ENCODE results near the gene ING5. TPM values are rescaled to one million over a fixed set of nuclear protein-coding genes. Genes with fewer than 3 reads are reported as not detected.

The ING5 gene
- total RNA-seq, 1 experiment from 2014 or later, result 45.9 TPM

DNA sequence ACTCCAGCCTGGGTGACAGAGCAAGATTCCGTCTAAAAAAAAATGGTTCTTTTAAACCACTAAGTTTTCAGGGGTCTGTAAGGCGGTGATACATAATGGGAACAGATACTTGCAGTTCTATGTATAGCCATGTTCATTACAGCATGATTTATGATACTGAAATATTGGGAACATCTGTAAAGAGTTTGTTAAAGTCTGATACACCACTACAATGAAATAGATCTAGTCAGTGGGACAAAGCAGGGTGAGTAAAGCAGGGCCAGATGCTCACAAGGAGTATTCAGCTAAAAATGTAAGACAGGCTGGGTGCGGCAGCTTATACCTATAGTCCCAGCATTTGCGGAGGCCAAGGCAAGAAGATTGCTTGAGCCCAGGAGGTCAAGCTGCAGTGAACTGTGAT lies 6.2 kb upstream of the ING5 start:
- Histone ChIP-seq H3K4me1 (ENCODE audit: control insufficient read depth in 1 of 2, insufficient read depth in 2 of 2, low read length in 2 of 2) (peaks cover 15 to 23% of the 10 kb centered on the region in 2 experiments), H2AFZ (ENCODE audit: low read depth, low read length, poor library complexity, severe bottlenecking) (no peak overlapping the region), H3K36me3 (ENCODE audit: control insufficient read depth in 1 of 2, insufficient read depth in 2 of 2, low read length in 2 of 2) (peaks cover 3 to 5% of the 10 kb centered on the region in 2 experiments; a peak in 1 of 4 replicates), H3K27ac (ENCODE audit: low read depth, low read length) (no peak overlapping the region), H3K4me2 (ENCODE audit: low read length) (no peak overlapping the region), H4K20me1 (ENCODE audit: insufficient read depth) (no peaks in the 10 kb centered on the region), H3K4me3 (replicated peaks in 1 of 2; ENCODE audit: low read depth in 1 of 2, low read length in 2 of 2) (no peak overlapping the region), H3K9me3 (ENCODE audit: control insufficient read depth in 1 of 2, insufficient read depth in 1 of 2, low read depth in 1 of 2, low read length in 2 of 2) (no peaks in the 10 kb centered on the region), H3K27me3 (ENCODE audit: insufficient read depth, low read length) (no peaks in the 10 kb centered on the region), H3K9ac (ENCODE audit: low read length) (no peak overlapping the region), H3K9me2 (ENCODE audit: insufficient read depth) (no peaks in the 10 kb centered on the region), H3K79me2 (ENCODE audit: insufficient read depth, low read length) (peaks cover 2% of the 10 kb centered on the region; the same call in 1 of the 2 replicates)
- intact Hi-C loops (cut with micrococcal nuclease), result no loop called here
- ChIA-PET POLR2A (no interaction called here), RAD21 (ENCODE audit: low non-redundant PET in 1 of 2, low total read pairs in 2 of 2, uncharacterized antibody in 2 of 2, unreplicated experiment in 2 of 2) (no interaction called here), CTCF (no interaction called here)
- BruUV-seq (replicated peaks), result no TSS peak
- DNase-seq (ENCODE audit: low read depth, low spot score), result no peak
- ATAC-seq, result no peak
- TF ChIP-seq SP1 (IDR thresholded peaks at IDR 0.05; ENCODE audit: low read depth), result no peak
- TF ChIP-seq CBX3 (IDR thresholded peaks at IDR 0.05; ENCODE audit: low read depth), result no peak
- TF ChIP-seq POLR2AphosphoS5 (IDR thresholded peaks at IDR 0.05; ENCODE audit: low read depth, low read length), result no peak
- no peak for TF ChIP-seq ATF3 (IDR thresholded peaks at IDR 0.05)

- Histone ChIP-seq H4K20me1 (ENCODE audit: insufficient read depth) (no peaks in the 10 kb centered on the region), H3K9ac (ENCODE audit: low read length) (peak overlapping the region; percentile 92), H3K27me3 (ENCODE audit: insufficient read depth, low read length) (no peaks in the 10 kb centered on the region), H3K4me3 (replicated peaks in 1 of 2; ENCODE audit: low read depth in 1 of 2, low read length in 2 of 2) (peak overlapping the region; percentile 62 to 67), H3K9me3 (ENCODE audit: control insufficient read depth in 1 of 2, insufficient read depth in 1 of 2, low read depth in 1 of 2, low read length in 2 of 2) (peaks cover 5 to 6% of the 10 kb centered on the region in 2 experiments; a peak in 1 of 4 replicates), H3K27ac (ENCODE audit: low read depth, low read length) (peak overlapping the region; percentile 99), H3K36me3 (ENCODE audit: control insufficient read depth in 1 of 2, insufficient read depth in 2 of 2, low read length in 2 of 2) (peaks cover 6 to 19% of the 10 kb centered on the region in 2 experiments; a peak in 3 of 4 replicates), H3K9me2 (ENCODE audit: insufficient read depth) (no peaks in the 10 kb centered on the region), H3K79me2 (ENCODE audit: insufficient read depth, low read length) (peaks cover 28% of the 10 kb centered on the region), H2AFZ (ENCODE audit: low read depth, low read length, poor library complexity, severe bottlenecking) (no peak overlapping the region), H3K4me2 (ENCODE audit: low read length) (peak overlapping the region; percentile 78), H3K4me1 (ENCODE audit: control insufficient read depth in 1 of 2, insufficient read depth in 2 of 2, low read length in 2 of 2) (peaks cover 22 to 42% of the 10 kb centered on the region in 2 experiments)
- no peak for ATAC-seq
- ChIA-PET POLR2A (interaction anchor here (2.6 kb wide), 1 partner anchor 13 kb away, joined by 9 read pairs; no protein-coding TSS in a partner anchor), RAD21 (ENCODE audit: low non-redundant PET in 1 of 2, low total read pairs in 2 of 2, uncharacterized antibody in 2 of 2, unreplicated experiment in 2 of 2) (interaction anchor here in 1 of 2 experiments (1.1 kb wide), 1 partner anchor 33 kb away, joined by 6 read pairs; the partner anchor contains the start of gene D2HGDH), CTCF (interaction anchor here (1.3 to 2.7 kb wide), 2 partner anchors 30 to 33 kb away, joined by 5 to 9 read pairs; partner anchors contain the start of gene D2HGDH)
- BruUV-seq (replicated peaks), result no TSS peak
- intact Hi-C loops (cut with micrococcal nuclease), result loop anchor here (1.0 to 5.0 kb wide), 3 partner anchors 15 to 344 kb away; partner anchors contain the start of genes D2HGDH, DTYMK and FARP2
- TF ChIP-seq SP1 (IDR thresholded peaks at IDR 0.05; ENCODE audit: low read depth) (peak; percentile 39; the same call in 1 of the 2 replicates), CBX3 (IDR thresholded peaks at IDR 0.05; ENCODE audit: low read depth) (peak; percentile 86; the same call in 1 of the 2 replicates), YY1 (IDR thresholded peaks at IDR 0.05; ENCODE audit: extremely low read depth, insufficient replicate concordance, low read depth, low read length) (no peak)
- TF ChIP-seq, protein P1, sequence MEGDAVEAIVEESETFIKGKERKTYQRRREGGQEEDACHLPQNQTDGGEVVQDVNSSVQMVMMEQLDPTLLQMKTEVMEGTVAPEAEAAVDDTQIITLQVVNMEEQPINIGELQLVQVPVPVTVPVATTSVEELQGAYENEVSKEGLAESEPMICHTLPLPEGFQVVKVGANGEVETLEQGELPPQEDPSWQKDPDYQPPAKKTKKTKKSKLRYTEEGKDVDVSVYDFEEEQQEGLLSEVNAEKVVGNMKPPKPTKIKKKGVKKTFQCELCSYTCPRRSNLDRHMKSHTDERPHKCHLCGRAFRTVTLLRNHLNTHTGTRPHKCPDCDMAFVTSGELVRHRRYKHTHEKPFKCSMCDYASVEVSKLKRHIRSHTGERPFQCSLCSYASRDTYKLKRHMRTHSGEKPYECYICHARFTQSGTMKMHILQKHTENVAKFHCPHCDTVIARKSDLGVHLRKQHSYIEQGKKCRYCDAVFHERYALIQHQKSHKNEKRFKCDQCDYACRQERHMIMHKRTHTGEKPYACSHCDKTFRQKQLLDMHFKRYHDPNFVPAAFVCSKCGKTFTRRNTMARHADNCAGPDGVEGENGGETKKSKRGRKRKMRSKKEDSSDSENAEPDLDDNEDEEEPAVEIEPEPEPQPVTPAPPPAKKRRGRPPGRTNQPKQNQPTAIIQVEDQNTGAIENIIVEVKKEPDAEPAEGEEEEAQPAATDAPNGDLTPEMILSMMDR (IDR thresholded peaks at IDR 0.05 in 2 of 3, conservative IDR thresholded peaks at IDR 0.05 in 1 of 3; ENCODE audit: borderline replicate concordance in 1 of 3, insufficient read depth in 1 of 3, low read depth in 2 of 3, low read length in 2 of 3), result peak in 1 of 3 experiments; percentile 40; a peak in 2 of 6 replicates
- DNase-seq (ENCODE audit: low read depth, low spot score), result no peak
Measured at GRCh38 chr2:241701149-241701398, 765 bp upstream of the ING5 start.
